Endothelial cell of hepatic sinusoid (primary cell): ENCODE measurements around the gene RDH8.

Source experiments
- in situ Hi-C: cut with HindIII; loops from 2 replicates; pipeline ENCODE4 v1.10.0; 2017; ENCODE audit warnings: low sequenced_read_pairs

The RDH8 gene

GRCh38 chr19:10027158-10027997, 14.1 kb downstream of the RDH8 start:
- in situ Hi-C loops: no loop called here

GRCh38 chr19:10033614-10034013, 20.3 kb downstream of the RDH8 start:
- in situ Hi-C loops: no loop called here

- in situ Hi-C loops: no loop called here
These were observed 23.4 kb downstream of the RDH8 start for GRCh38 chr19:10036601-10037071.

GRCh38 chr19:10037367-10037766, 24.1 kb downstream of the RDH8 start:
- in situ Hi-C loops: no loop called here

- in situ Hi-C loops: no loop called here
These were observed 24.5 kb downstream of the RDH8 start for GRCh38 chr19:10037809-10038208.

GRCh38 chr19:10043286-10043927, 30.1 kb downstream of the RDH8 start:
- in situ Hi-C loops: no loop called here

GRCh38 chr19:10044390-10044789, 31.1 kb downstream of the RDH8 start:
- in situ Hi-C loops: no loop called here

GRCh38 chr19:10045371-10045770, 32.1 kb downstream of the RDH8 start:
- in situ Hi-C loops: no loop called here

- in situ Hi-C loops: no loop called here
These were observed 36.3 kb downstream of the RDH8 start for GRCh38 chr19:10049626-10050025.

- in situ Hi-C loops: no loop called here
These were observed 39.5 kb downstream of the RDH8 start for GRCh38 chr19:10052602-10053360.

GRCh38 chr19:10061717-10062310, 48.5 kb downstream of the RDH8 start:
- in situ Hi-C loops: no loop called here

GRCh38 chr19:10068205-10068604, 54.9 kb downstream of the RDH8 start:
- in situ Hi-C loops: no loop called here

- in situ Hi-C loops: no loop called here
These were observed 55.8 kb downstream of the RDH8 start for GRCh38 chr19:10069046-10069445.

GRCh38 chr19:10070730-10071446, 57.6 kb downstream of the RDH8 start:
- in situ Hi-C loops: no loop called here
